Fibroblast of lung (primary cell): ENCODE results near the gene RPS28.

Experiments
- EZH2 ChIP-seq: IDR thresholded peaks from 2 replicates; pipeline ENCODE4 v1.5.1; 2012; ENCODE audit warnings: low read length, control low read depth, mild to moderate bottlenecking; ENCODE audit errors: missing control alignments
- TF ChIP-seq, protein P1 (sequence below), 2 donors: IDR thresholded peaks in 1 of 2; conservative IDR thresholded peaks in 1 of 2; 1 replicate in 1 of 2; 2 replicates in 1 of 2; pipeline ENCODE4 v1.5.1; 2011 to 2012; ENCODE audit warnings: low read length in 2 of 2, control low read depth in 1 of 2, inconsistent platforms in 1 of 2, low read depth in 1 of 2, mild to moderate bottlenecking in 1 of 2

DNA sequence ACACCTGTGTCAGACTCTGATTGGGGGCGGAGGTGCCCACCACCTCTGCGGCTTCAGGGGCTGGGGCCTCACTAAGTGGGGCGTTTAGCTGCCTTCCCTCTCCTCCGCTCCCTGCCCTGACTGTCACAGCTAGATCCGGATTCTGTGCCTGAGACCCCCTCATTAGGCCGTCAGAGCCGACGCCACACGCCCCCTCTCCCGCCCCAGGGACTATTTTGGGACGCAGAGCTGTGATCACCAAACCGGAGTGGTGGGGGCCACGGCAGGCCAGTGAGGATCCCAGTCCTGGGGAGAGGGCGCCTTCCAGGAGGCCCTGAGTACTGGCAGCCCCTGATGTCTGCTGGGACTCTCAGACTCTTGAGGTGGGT, 21.0 kb downstream of the RPS28 start:
- TF ChIP-seq, protein P1, sequence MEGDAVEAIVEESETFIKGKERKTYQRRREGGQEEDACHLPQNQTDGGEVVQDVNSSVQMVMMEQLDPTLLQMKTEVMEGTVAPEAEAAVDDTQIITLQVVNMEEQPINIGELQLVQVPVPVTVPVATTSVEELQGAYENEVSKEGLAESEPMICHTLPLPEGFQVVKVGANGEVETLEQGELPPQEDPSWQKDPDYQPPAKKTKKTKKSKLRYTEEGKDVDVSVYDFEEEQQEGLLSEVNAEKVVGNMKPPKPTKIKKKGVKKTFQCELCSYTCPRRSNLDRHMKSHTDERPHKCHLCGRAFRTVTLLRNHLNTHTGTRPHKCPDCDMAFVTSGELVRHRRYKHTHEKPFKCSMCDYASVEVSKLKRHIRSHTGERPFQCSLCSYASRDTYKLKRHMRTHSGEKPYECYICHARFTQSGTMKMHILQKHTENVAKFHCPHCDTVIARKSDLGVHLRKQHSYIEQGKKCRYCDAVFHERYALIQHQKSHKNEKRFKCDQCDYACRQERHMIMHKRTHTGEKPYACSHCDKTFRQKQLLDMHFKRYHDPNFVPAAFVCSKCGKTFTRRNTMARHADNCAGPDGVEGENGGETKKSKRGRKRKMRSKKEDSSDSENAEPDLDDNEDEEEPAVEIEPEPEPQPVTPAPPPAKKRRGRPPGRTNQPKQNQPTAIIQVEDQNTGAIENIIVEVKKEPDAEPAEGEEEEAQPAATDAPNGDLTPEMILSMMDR (conservative IDR thresholded peaks at IDR 0.05 in 1 of 2, IDR thresholded peaks at IDR 0.05 in 1 of 2; ENCODE audit: low read depth in 1 of 2, low read length in 2 of 2): no peak
- TF ChIP-seq EZH2: no peak
